Transverse colon (tissue), 4 donors: ENCODE results near the gene VEPH1. TPM values are rescaled to one million over a fixed set of nuclear protein-coding genes. Genes with fewer than 3 reads are reported as not detected.

Experiments used
- DNase-seq: peaks from one replicate; pipeline ENCODE4 v3.0.0-alpha.2; 2019
- H3K27ac ChIP-seq, 4 donors: fragments of 200-600 bp; sonication (generic); 2 replicates each; pipeline ENCODE4 v1.5.1; 2016 to 2018; ENCODE audit warnings: inconsistent platforms in 4 of 4
- H3K27me3 ChIP-seq: fragments of 200-600 bp; sonication (generic); 2 replicates; pipeline ENCODE4 v1.5.1; 2017; ENCODE audit warnings: inconsistent platforms
- H3K36me3 ChIP-seq, 4 donors: fragments of 200-600 bp; sonication (generic); 2 replicates each; pipeline ENCODE4 v1.5.1; 2017 to 2019; ENCODE audit warnings: inconsistent platforms in 4 of 4
- H3K4me1 ChIP-seq, 4 donors: fragments of 200-600 bp; sonication (generic); 2 replicates each; pipeline ENCODE4 v1.5.1; 2017 to 2020; ENCODE audit warnings: inconsistent platforms in 4 of 4
- H3K4me3 ChIP-seq, 4 donors: fragments of 200-600 bp; sonication (generic); 1 replicate in 1 of 4; 2 replicates in 3 of 4; pipeline versions ENCODE4 v1.5.1 to v1.6.1; 2017 to 2019; ENCODE audit warnings: inconsistent platforms in 4 of 4
- H3K9me3 ChIP-seq, 2 donors: fragments of 200-600 bp; sonication (generic); 2 replicates each; pipeline ENCODE4 v1.5.1; 2017 to 2019; ENCODE audit warnings: inconsistent platforms in 2 of 2
- CTCF ChIP-seq, 5 experiments: fragments of 200-600 bp in 3 of 5; fragments of 450-650 bp in 2 of 5; sonication (generic) in 3 of 5; IDR thresholded peaks; 1 replicate in 2 of 5; 2 replicates in 3 of 5; pipeline ENCODE4 v1.5.1; 2016 to 2017; ENCODE audit warnings: antibody characterized with exemption in 5 of 5, inconsistent platforms in 3 of 5, mild to moderate bottlenecking in 2 of 5, moderate library complexity in 1 of 5
- EP300 ChIP-seq: sonication (generic); formaldehyde crosslinking; IDR thresholded peaks from one replicate; pipeline ENCODE4 v1.6.1; 2017; ENCODE audit warnings: antibody characterized with exemption, low read depth
- POLR2A ChIP-seq: fragments of 450-650 bp; IDR thresholded peaks from one replicate; pipeline ENCODE4 v1.6.1; 2016; ENCODE audit warnings: antibody characterized with exemption, mild to moderate bottlenecking, moderate library complexity
- POLR2AphosphoS5 ChIP-seq, 3 donors: sonication (generic); formaldehyde crosslinking; IDR thresholded peaks; one replicate each; pipeline ENCODE4 v1.6.1; 2016; ENCODE audit warnings: antibody characterized with exemption in 3 of 3
- WGBS, 2 donors: methylation state at CpG; one replicate each; pipeline ENCODE4 v1.1.5; 2018; ENCODE audit warnings: low coverage in 1 of 2; 5-methylcytosine and 5-hydroxymethylcytosine counted together
- in situ Hi-C, 4 donors: fragments of 200-750 bp; cut with MboI; loops; one replicate each; pipeline versions ENCODE4 v1.15.0 to v1.15.1; 2017; ENCODE audit warnings: low sequenced_read_pairs in 3 of 4, low pct_ligation_motif_present in 1 of 4, low pct_unique_long_range_greater_than_20kb in 1 of 4
- intact Hi-C: fragments of 100-400 bp; cut with DNase I; formaldehyde crosslinking; loops from one replicate; pipeline ENCODE4 v1.15.1; 2023; ENCODE audit warnings: low total_unique reads
- total RNA-seq, 4 donors: library from RNA; depleted of rRNA; stranded (reverse); fragments of >200 nt; gene quantifications; one replicate each; pipeline ENCODE4 v1.1.0, GENCODE V29; 2016

Gene VEPH1
- total RNA-seq, 4 donors from 2014 or later, result 0.20 to 4.1 (median 0.90) TPM

- DNase-seq, result no peak
- no peaks in the 10 kb centered on the region for H3K9me3 ChIP-seq
- intact Hi-C loops, result no loop called here
- no peaks in the 10 kb centered on the region for H3K4me1 ChIP-seq
- WGBS, 2 donors, result 71 to 77% methylated on average over 1 of the region's 1 CpG
- H3K36me3 ChIP-seq, result no peaks in the 10 kb centered on the region
- H3K4me3 ChIP-seq, result no peak overlapping the region
- H3K27ac ChIP-seq, result no peak overlapping the region
- TF ChIP-seq CTCF (IDR thresholded peaks at IDR 0.05) (no peak), POLR2AphosphoS5 (IDR thresholded peaks at IDR 0.05) (no peak), EP300 (no peak), POLR2A (no peak)
- in situ Hi-C loops, result no loop called here
- no peaks in the 10 kb centered on the region for H3K27me3 ChIP-seq
Measured at GRCh38 chr3:157463816-157464215, 39.4 kb downstream of the VEPH1 start.

DNA sequence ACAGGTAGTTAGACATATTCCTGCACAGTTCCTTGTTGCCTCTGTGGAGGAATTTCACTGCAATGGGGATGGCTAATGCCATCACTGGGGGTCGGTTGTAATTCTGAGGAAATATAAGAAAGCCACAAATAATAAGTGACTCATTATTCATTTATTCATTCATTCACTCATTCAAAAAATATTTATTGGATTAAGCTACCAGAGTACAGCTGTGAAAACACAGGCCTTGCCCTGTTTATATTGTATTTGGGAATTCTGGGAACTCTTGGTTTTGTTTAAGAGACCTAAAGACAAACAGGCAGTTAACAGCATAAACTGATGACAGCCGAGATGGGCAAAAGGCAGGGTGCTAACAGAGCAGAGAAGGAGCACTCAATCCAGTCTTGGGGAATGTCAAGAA lies 43.0 kb downstream of the VEPH1 start:
- in situ Hi-C loops (no loop called here), intact Hi-C loops (no loop called here)
- H3K9me3 ChIP-seq, result no peaks in the 10 kb centered on the region
- no peak for TF ChIP-seq CTCF (IDR thresholded peaks at IDR 0.05)
- TF ChIP-seq POLR2A, result no peak
- TF ChIP-seq EP300, result no peak
- no peak for TF ChIP-seq POLR2AphosphoS5 (IDR thresholded peaks at IDR 0.05)
- H3K4me3 ChIP-seq, result no peak overlapping the region
- H3K4me1 ChIP-seq, result no peaks in the 10 kb centered on the region
- WGBS, 2 donors, result 47 to 50% methylated on average over 2 of the region's 2 CpGs
- no peaks in the 10 kb centered on the region for H3K27me3 ChIP-seq
- H3K27ac ChIP-seq, result no peak overlapping the region
- no peaks in the 10 kb centered on the region for H3K36me3 ChIP-seq
- DNase-seq, result no peak

DNA sequence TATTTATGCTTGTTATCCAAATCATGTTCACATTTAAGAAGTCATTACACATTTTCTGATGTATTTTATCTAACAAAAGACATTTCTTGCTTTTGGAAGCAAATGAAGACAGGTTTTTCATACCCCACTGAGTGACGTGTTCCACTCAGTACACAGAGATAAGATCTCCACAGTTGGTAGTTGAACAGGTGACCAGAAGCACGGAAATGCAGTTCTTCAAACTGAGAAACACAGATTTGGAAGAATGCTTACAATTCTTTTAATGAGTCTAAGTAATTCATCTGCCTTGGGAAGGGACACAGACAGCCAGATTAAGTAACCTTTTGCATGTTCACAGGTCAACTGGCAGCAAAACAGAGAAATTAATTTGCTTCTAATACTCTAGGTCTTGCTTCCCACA lies 43.5 kb downstream of the VEPH1 start:
- Histone ChIP-seq H3K27me3 (no peaks in the 10 kb centered on the region), H3K9me3 (no peaks in the 10 kb centered on the region), H3K4me1 (no peaks in the 10 kb centered on the region), H3K36me3 (no peaks in the 10 kb centered on the region), H3K27ac (no peak overlapping the region), H3K4me3 (no peak overlapping the region)
- intact Hi-C loops, result no loop called here
- WGBS, 2 donors, result 68 to 78% methylated on average over 2 of the region's 2 CpGs
- in situ Hi-C loops, result no loop called here
- TF ChIP-seq EP300 (no peak), POLR2AphosphoS5 (IDR thresholded peaks at IDR 0.05) (no peak), POLR2A (no peak), CTCF (IDR thresholded peaks at IDR 0.05) (no peak)
- DNase-seq, result no peak

GRCh38 chr3:157453824-157454223 lies 49.4 kb downstream of the VEPH1 start:
- 53 to 62% methylated on average over 1 of the region's 1 CpG for WGBS, 2 donors
- in situ Hi-C loops (no loop called here), intact Hi-C loops (no loop called here)
- no peak for TF ChIP-seq POLR2AphosphoS5 (IDR thresholded peaks at IDR 0.05)
- TF ChIP-seq EP300, result no peak
- no peak for TF ChIP-seq POLR2A
- no peak for TF ChIP-seq CTCF (IDR thresholded peaks at IDR 0.05)
- no peak overlapping the region for H3K4me3 ChIP-seq
- no peak overlapping the region for H3K27ac ChIP-seq
- no peaks in the 10 kb centered on the region for H3K27me3 ChIP-seq
- no peaks in the 10 kb centered on the region for H3K36me3 ChIP-seq
- no peaks in the 10 kb centered on the region for H3K9me3 ChIP-seq
- H3K4me1 ChIP-seq, result no peaks in the 10 kb centered on the region
- DNase-seq, result no peak
